ENCODE results near the gene SYPL1. TPM values are rescaled to one million over a fixed set of nuclear protein-coding genes. Genes with fewer than 3 reads are reported as not detected.

Gene SYPL1
- total RNA-seq, 1 experiment from 2014 or later: 39.2 TPM

GRCh38 chr7:106059556-106059955 lies 52.6 kb downstream of the SYPL1 start:
- H4K8ac ChIP-seq (replicated peaks; ENCODE audit: insufficient read length, low read depth, low read length): no peak overlapping the region
- no peak for DNase-seq
- H2BK15ac ChIP-seq (ENCODE audit: low read depth, low read length): no peak overlapping the region
- H3K18ac ChIP-seq (ENCODE audit: insufficient read length, low read depth, low read length): no peak overlapping the region
- H3K9me3 ChIP-seq (ENCODE audit: control insufficient read depth, low read depth, low read length): no peaks in the 10 kb centered on the region
- Mint-ChIP-seq H3K27me3 (ENCODE audit: low read depth) (peaks cover 5% of the 10 kb centered on the region), H3K27ac (no peak overlapping the region), H3K36me3 (ENCODE audit: insufficient read depth in 1 of 3, low read depth in 3 of 3) (peaks cover 0 to 7% (median 0%) of the 10 kb centered on the region in 3 experiments; a peak in 4 of 7 replicates), H3K4me3 (no peak overlapping the region), H3K4me1 (peaks cover 15 to 21% of the 10 kb centered on the region in 2 experiments), H3K9me3 (peaks cover 9 to 11% of the 10 kb centered on the region in 2 experiments)
- no CpG with 5 or more reads among the region's 2 CpGs for WGBS (ENCODE audit: extremely low coverage, insufficient read length, low lambda C conversion rate)
- H4K20me1 ChIP-seq (ENCODE audit: control insufficient read depth, insufficient read depth, insufficient read length): no peaks in the 10 kb centered on the region
- H3K23ac ChIP-seq (ENCODE audit: insufficient read length, low read depth, low read length): no peak overlapping the region
- TF ChIP-seq, protein P1, sequence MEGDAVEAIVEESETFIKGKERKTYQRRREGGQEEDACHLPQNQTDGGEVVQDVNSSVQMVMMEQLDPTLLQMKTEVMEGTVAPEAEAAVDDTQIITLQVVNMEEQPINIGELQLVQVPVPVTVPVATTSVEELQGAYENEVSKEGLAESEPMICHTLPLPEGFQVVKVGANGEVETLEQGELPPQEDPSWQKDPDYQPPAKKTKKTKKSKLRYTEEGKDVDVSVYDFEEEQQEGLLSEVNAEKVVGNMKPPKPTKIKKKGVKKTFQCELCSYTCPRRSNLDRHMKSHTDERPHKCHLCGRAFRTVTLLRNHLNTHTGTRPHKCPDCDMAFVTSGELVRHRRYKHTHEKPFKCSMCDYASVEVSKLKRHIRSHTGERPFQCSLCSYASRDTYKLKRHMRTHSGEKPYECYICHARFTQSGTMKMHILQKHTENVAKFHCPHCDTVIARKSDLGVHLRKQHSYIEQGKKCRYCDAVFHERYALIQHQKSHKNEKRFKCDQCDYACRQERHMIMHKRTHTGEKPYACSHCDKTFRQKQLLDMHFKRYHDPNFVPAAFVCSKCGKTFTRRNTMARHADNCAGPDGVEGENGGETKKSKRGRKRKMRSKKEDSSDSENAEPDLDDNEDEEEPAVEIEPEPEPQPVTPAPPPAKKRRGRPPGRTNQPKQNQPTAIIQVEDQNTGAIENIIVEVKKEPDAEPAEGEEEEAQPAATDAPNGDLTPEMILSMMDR (conservative IDR thresholded peaks at IDR 0.05): no peak
- no peaks in the 10 kb centered on the region for H3K23me2 ChIP-seq (ENCODE audit: insufficient read length, low read depth, low read length, poor library complexity, severe bottlenecking)
- H2BK120ac ChIP-seq (ENCODE audit: low read depth, low read length, poor library complexity, severe bottlenecking): no peak overlapping the region
- no peak overlapping the region for H3T11ph ChIP-seq (ENCODE audit: low read length)
- H3K9ac ChIP-seq (ENCODE audit: extremely low read depth, insufficient read length, low read length): no peak overlapping the region
- H2BK12ac ChIP-seq (ENCODE audit: insufficient read length, low read depth, low read length): no peak overlapping the region
- H3K4ac ChIP-seq (ENCODE audit: low read depth, low read length): no peak overlapping the region
- H2BK5ac ChIP-seq (ENCODE audit: insufficient read length, low read length): no peak overlapping the region
- H2AFZ ChIP-seq (ENCODE audit: low read length): no peak overlapping the region
- H3K79me2 ChIP-seq (ENCODE audit: insufficient read depth, low read length): no peaks in the 10 kb centered on the region
- H2BK20ac ChIP-seq (ENCODE audit: low read depth, low read length, poor library complexity, severe bottlenecking): no peak overlapping the region
- H3K27me3 ChIP-seq (ENCODE audit: insufficient read depth, low read length): no peaks in the 10 kb centered on the region
- no peak overlapping the region for H4K5ac ChIP-seq (ENCODE audit: insufficient read length, low read depth, low read length)
- no peaks in the 10 kb centered on the region for H3K4me1 ChIP-seq (ENCODE audit: insufficient read depth, low read length)
- H3K79me1 ChIP-seq (ENCODE audit: insufficient read depth, low read depth, low read length, poor library complexity, severe bottlenecking): no peaks in the 10 kb centered on the region
- no peak overlapping the region for H4K91ac ChIP-seq (ENCODE audit: insufficient read length, low read depth, low read length)
- H3K56ac ChIP-seq (ENCODE audit: insufficient read length, low read depth, low read length): no peak overlapping the region
- no peak overlapping the region for H3K4me2 ChIP-seq (ENCODE audit: insufficient read depth, insufficient read length, low read length)
- H2AK5ac ChIP-seq (ENCODE audit: insufficient read length, low read length): no peak overlapping the region
- no peak overlapping the region for H3K14ac ChIP-seq (ENCODE audit: insufficient read depth, low read length)
- H3K27ac ChIP-seq (ENCODE audit: insufficient read length, low read depth, low read length): no peak overlapping the region

Measured in H9 (cell line).